SK-N-SH treated with all-trans-retinoic acid at 6 μM for 48 hours (cell line): Measurements from ENCODE around the gene NECAB3.

ENCODE experiments used
- ATAC-seq: fragments of 200-7000 bp; cut with Tn5 transposase; 3 replicates; pipeline ENCODE4 v1.9.1; 2020; ENCODE audit warnings: mild to moderate bottlenecking, moderate library complexity
- ARNTL ChIP-seq: fragments of 450-650 bp; formaldehyde crosslinking; IDR thresholded peaks from 2 replicates; pipeline ENCODE4 v1.5.0; 2020; ENCODE audit warnings: low read depth, mild to moderate bottlenecking, moderate library complexity, borderline replicate concordance
- BACH2 ChIP-seq: fragments of 250-450 bp; sonication (Bioruptor Pico); IDR thresholded peaks from 2 replicates; pipeline ENCODE4 v1.9.0; 2021; ENCODE audit warnings: mild to moderate bottlenecking, borderline replicate concordance
- CREB5 ChIP-seq: fragments of 250-450 bp; sonication (Bioruptor Pico); IDR thresholded peaks from 2 replicates; pipeline ENCODE4 v1.5.1; 2020; ENCODE audit warnings: low read depth, mild to moderate bottlenecking, moderate library complexity
- CSDC2 ChIP-seq: fragments of 250-450 bp; sonication (Bioruptor Pico); IDR thresholded peaks from 2 replicates; pipeline ENCODE4 v1.5.0; 2020; ENCODE audit warnings: mild to moderate bottlenecking, moderate library complexity
- CSRNP3 ChIP-seq: fragments of 250-450 bp; sonication (Bioruptor Pico); IDR thresholded peaks from 2 replicates; pipeline ENCODE4 v1.5.1; 2021; ENCODE audit warnings: mild to moderate bottlenecking, moderate library complexity
- ESRRG ChIP-seq: fragments of 250-450 bp; sonication (Bioruptor Pico); IDR thresholded peaks from 2 replicates; pipeline ENCODE4 v1.6.1; 2021; ENCODE audit warnings: mild to moderate bottlenecking
- GLIS3 ChIP-seq: fragments of 250-450 bp; sonication (Bioruptor Pico); IDR thresholded peaks from 2 replicates; pipeline ENCODE4 v1.5.0; 2020; ENCODE audit warnings: mild to moderate bottlenecking, moderate library complexity
- ISL1 ChIP-seq: fragments of 250-450 bp; sonication (Bioruptor Pico); IDR thresholded peaks from 2 replicates; pipeline ENCODE4 v2.1.2; 2022; ENCODE audit warnings: mild to moderate bottlenecking, moderate library complexity
- PATZ1 ChIP-seq: fragments of 250-450 bp; sonication (Bioruptor Pico); IDR thresholded peaks from 2 replicates; pipeline ENCODE4 v1.8.0; 2020; ENCODE audit warnings: mild to moderate bottlenecking, moderate library complexity, borderline replicate concordance
- POU6F1 ChIP-seq: fragments of 250-450 bp; sonication (Bioruptor Pico); IDR thresholded peaks from 2 replicates; pipeline ENCODE4 v1.8.0; 2021; ENCODE audit warnings: low read depth, mild to moderate bottlenecking, moderate library complexity, borderline replicate concordance
- PPARA ChIP-seq: fragments of 250-450 bp; sonication (Bioruptor Pico); IDR thresholded peaks from 2 replicates; pipeline ENCODE4 v1.5.0; 2020; ENCODE audit warnings: mild to moderate bottlenecking, borderline replicate concordance
- TCF4 ChIP-seq: fragments of 250-450 bp; sonication (Bioruptor Pico); IDR thresholded peaks from 2 replicates; pipeline ENCODE4 v1.8.0; 2021; ENCODE audit warnings: mild to moderate bottlenecking, moderate library complexity, borderline replicate concordance
- TSHZ2 ChIP-seq: fragments of 250-450 bp; sonication (Bioruptor Pico); IDR thresholded peaks from 2 replicates; pipeline ENCODE4 v1.5.0; 2020; ENCODE audit warnings: mild to moderate bottlenecking, moderate library complexity
- ZC3H10 ChIP-seq: fragments of 250-450 bp; sonication (Bioruptor Pico); IDR thresholded peaks from 2 replicates; pipeline ENCODE4 v1.5.1; 2021; ENCODE audit warnings: mild to moderate bottlenecking, moderate library complexity
- ZFP3 ChIP-seq: fragments of 250-450 bp; sonication (Bioruptor Pico); IDR thresholded peaks from 2 replicates; pipeline ENCODE4 v1.5.0; 2020; ENCODE audit warnings: mild to moderate bottlenecking, moderate library complexity
- ZFP30 ChIP-seq: fragments of 450-650 bp; formaldehyde crosslinking; IDR thresholded peaks from 2 replicates; pipeline ENCODE4 v1.5.0; 2022; ENCODE audit warnings: mild to moderate bottlenecking, moderate library complexity
- ZNF565 ChIP-seq: fragments of 450-650 bp; formaldehyde crosslinking; conservative IDR thresholded peaks from 2 replicates; pipeline ENCODE4 v1.5.0; 2020; ENCODE audit warnings: low read depth, mild to moderate bottlenecking, moderate library complexity
- ZNF70 ChIP-seq: fragments of 450-650 bp; formaldehyde crosslinking; IDR thresholded peaks from 2 replicates; pipeline ENCODE4 v1.5.0; 2020; ENCODE audit warnings: mild to moderate bottlenecking, moderate library complexity
- ZNF8 ChIP-seq: fragments of 450-650 bp; formaldehyde crosslinking; IDR thresholded peaks from 2 replicates; pipeline ENCODE4 v1.5.0; 2020; ENCODE audit warnings: mild to moderate bottlenecking, moderate library complexity

Gene NECAB3

GRCh38 chr20:33650753-33651561, 23.3 kb downstream of the NECAB3 start:
- TF ChIP-seq ESRRG (CRISPR knock-in tag) (no peak), CSDC2 (no peak), TCF4 (no peak), ZC3H10 (CRISPR knock-in tag) (no peak), ZNF70 (no peak), TSHZ2 (CRISPR knock-in tag) (no peak), BACH2 (CRISPR knock-in tag) (no peak), GLIS3 (no peak), ZNF8 (CRISPR knock-in tag) (no peak), ZFP30 (CRISPR knock-in tag) (no peak), ZNF565 (no peak), POU6F1 (CRISPR knock-in tag) (no peak)
- TF ChIP-seq, all 23 proteins: peak for 0
- ATAC-seq: no peak

- TF ChIP-seq PATZ1 (CRISPR knock-in tag): no peak
- TF ChIP-seq ESRRG (CRISPR knock-in tag): no peak
- TF ChIP-seq ZNF565: no peak
- no peak for TF ChIP-seq ISL1 (CRISPR knock-in tag)
- no peak for TF ChIP-seq ARNTL (CRISPR knock-in tag)
- TF ChIP-seq ZC3H10 (CRISPR knock-in tag): no peak
- no peak for TF ChIP-seq TCF4
- TF ChIP-seq CREB5 (CRISPR knock-in tag): no peak
- no peak for TF ChIP-seq ZFP3
- TF ChIP-seq POU6F1 (CRISPR knock-in tag): no peak
- no peak for TF ChIP-seq ZNF70
- no peak for TF ChIP-seq BACH2 (CRISPR knock-in tag)
- TF ChIP-seq GLIS3: no peak
- TF ChIP-seq CSDC2: no peak
- TF ChIP-seq PPARA: no peak
- TF ChIP-seq CSRNP3 (CRISPR knock-in tag): no peak
- ATAC-seq: no peak
These were observed 24.0 kb downstream of the NECAB3 start for GRCh38 chr20:33650111-33650752.
